Measurements from ENCODE around the gene PRR5.

Gene PRR5

GRCh38 chr22:44759430-44760310 lies 57.7 kb downstream of the PRR5 start:
- DNase-seq: no peak

GRCh38 chr22:44760476-44760875 lies 58.5 kb downstream of the PRR5 start:
- DNase-seq: peak; percentile 41

- no peak for DNase-seq
Measured at GRCh38 chr22:44761025-44761424, 59.0 kb downstream of the PRR5 start.

DNA sequence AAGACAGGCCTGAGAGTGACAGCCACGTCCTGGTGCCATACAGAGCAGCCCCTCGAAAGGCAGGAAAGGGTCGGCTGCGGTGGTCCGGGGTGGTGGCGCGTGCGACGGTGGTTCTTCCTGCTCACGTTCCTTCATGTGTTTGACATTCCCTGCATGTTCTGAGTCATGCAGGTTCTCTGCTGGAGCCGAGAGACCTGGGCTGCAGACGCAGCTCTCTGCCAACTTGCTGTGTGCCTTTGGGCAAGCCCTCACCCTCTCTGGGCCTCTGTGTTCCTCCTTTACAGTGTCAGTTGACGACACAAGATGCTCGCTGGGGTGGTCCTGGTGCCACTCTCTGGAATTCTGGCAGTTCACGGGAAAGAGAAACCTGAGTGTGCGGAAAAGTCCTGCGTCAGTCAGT lies 62.4 kb downstream of the PRR5 start:
- no peak for DNase-seq

GRCh38 chr22:44764974-44765373 lies 63.0 kb downstream of the PRR5 start:
- no peak for DNase-seq

DNA sequence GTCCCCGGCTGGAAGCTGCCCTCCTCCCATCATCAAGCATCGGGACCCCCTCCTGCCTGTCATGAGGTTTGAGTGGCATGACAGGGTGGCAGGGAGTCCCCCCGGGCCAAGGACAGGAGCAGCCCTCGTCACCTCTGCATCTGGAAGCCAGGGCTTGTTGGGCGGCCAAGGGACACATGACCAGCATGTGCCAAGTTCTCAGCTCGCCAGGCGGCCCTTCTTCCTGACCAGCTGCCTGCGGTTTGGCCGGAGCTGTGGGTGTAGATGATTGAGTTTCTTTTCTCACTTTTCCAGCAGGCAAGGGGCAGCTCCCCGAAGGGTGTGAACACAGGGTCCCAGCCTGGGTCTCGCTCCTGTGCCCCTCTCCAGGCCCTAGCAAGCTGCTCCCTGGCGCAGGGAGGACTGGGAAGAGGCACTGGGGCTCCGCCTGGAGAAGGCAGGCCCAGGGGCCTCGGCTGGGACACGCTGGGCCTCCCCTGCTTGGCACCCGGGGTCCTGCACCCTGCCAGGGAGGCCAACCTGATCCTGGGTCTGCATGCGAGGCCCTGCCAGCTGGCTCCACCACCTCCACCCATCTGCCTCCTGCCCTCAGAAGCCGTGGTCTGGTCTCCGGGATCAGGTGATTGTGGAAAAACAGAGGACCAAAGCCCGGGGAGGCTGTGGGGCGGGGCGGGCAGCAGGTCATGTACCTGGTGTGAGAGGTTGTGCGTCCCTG lies 63.7 kb downstream of the PRR5 start:
- DNase-seq: no peak

DNA sequence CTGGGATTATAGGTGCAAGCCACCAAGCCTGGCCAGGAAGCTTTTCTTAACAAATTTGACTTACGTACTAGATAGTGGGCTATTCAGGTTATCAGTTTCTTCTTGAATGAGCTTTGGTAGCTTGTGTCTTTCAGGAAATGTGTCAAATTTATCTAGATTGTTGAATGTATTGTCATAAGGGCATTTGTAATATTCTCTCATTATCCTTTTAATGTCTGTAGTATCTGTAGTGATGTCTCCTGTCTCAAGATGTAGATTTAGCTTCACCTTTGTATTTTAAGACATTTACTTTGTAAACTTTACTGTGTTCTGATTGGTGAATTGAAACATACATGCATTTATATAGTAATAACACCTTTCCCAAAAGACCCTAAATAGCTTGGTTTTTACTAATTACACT lies 71.1 kb downstream of the PRR5 start:
- no peak for DNase-seq

GRCh38 chr22:44775862-44776261 lies 73.9 kb downstream of the PRR5 start:
- peak; percentile 44 for DNase-seq

- peak; percentile 91 for DNase-seq
Measured at GRCh38 chr22:44776605-44777363, 74.8 kb downstream of the PRR5 start.

DNA sequence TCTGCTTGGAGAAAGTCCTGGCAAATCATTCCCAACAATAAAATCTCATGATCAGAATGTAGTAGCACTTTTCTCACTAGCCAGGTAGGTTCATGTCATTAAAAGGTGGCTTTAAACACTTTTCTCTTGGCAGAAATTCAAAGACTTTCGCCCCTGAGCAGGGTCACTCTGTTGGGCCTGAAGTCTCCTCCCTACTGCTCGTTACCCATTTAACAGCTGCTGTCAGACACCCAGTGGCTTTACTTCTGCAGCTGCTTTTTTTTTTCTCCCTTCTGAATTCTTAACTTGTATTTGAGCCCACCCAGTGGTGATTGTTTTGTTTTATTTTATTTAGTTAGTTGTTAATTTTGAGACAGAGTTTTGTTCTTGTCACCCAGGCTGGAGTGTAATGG lies 75.4 kb downstream of the PRR5 start:
- DNase-seq: peak; percentile 81

GRCh38 chr22:44780876-44781449 lies 79.0 kb downstream of the PRR5 start:
- no peak for DNase-seq

DNA sequence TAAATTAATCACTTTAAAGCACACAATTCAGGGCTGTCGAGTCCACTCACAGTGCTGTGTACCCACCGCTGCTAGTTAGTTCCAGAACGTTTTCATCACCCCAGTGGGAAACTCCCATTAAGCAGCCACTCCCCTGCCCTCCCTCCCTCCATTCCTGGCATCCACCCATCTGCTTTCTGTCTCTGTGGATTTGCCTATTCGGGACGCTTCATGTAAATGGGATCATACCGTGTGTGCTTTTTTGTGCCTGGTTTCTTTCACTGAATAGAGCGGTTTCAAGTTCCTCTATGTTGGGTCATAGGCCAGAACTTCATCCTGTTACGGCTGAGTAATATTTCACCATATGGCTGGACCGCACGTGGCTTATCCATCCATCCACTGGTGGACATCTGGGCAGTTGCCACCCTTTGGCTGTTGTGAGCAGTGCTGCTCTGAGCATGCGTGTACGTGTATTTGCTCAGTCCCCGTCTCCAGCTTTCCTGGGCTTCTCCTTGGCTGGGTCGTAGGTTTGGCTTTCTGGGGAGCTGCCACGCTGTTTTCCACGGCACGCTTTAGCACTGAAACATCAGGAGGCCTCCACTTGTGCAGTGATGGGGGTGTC lies 80.5 kb downstream of the PRR5 start:
- DNase-seq: peak; percentile 90

DNA sequence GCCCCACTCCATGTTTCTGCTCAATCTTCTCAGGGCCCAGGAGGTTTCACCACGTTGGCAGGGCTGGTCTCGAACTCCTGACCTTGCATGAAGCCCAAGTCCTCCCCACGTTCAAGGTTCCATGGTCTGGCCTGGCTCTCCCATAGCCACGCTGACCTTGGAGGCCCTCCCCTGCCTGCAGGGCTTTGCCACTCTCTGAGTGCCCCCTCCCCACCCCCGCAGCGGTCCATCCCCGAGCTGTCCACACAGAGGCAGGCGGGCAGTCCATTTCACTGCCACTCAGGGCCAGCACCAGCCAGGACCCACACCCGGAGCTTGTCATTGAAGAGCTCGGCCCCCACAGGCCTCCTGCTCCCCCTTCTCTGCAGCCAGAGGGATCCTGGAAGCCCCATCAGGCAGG lies 81.1 kb downstream of the PRR5 start:
- no peak for DNase-seq

- DNase-seq: no peak
Measured at GRCh38 chr22:44783581-44783980, 81.6 kb downstream of the PRR5 start.

DNA sequence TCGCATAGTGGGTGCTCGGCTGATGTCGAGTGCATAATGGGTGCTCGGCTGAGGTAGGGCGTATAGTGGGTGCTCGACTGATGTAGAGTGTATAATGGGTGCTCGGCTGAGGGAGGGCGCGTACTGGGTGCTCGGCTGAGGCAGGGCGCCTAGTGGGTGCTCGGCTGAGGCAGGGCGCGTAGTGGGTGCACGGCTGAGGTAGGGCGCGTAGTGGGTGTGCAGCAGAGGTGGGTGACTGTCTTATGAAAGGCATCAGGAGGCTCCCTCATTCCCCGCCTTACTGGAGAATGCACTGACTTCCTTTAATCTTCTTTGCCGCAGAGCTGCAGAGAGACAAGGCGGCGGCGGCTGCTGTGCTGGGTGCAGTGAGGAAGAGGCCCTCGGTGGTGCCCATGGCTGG lies 84.1 kb downstream of the PRR5 start:
- no peak for DNase-seq

- no peak for DNase-seq
Measured at GRCh38 chr22:44786610-44787009, 84.6 kb downstream of the PRR5 start.

Data from NCI-H69 (cell line).